ENCODE data around the gene COG4.

DNA sequence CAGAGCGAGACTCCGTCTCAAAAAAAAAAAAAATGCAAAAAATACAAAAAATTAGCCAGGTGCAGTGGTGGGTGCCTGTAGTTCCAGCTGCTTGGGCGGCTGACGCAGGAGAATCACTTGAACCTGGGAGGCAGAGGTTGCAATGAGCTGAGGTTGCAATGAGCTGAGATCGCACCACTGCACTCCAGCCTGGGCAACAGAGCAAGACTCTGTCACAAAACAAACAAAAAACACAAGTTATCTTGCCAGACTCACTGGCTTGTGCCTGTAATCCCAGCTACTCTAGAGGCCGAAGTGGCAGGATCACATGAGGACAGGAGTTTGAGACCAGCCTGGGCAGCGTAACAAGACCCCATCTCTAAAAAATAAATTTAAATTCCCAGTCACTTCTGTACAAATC, 81.0 kb downstream of the COG4 start:
- TF ChIP-seq, protein P1, sequence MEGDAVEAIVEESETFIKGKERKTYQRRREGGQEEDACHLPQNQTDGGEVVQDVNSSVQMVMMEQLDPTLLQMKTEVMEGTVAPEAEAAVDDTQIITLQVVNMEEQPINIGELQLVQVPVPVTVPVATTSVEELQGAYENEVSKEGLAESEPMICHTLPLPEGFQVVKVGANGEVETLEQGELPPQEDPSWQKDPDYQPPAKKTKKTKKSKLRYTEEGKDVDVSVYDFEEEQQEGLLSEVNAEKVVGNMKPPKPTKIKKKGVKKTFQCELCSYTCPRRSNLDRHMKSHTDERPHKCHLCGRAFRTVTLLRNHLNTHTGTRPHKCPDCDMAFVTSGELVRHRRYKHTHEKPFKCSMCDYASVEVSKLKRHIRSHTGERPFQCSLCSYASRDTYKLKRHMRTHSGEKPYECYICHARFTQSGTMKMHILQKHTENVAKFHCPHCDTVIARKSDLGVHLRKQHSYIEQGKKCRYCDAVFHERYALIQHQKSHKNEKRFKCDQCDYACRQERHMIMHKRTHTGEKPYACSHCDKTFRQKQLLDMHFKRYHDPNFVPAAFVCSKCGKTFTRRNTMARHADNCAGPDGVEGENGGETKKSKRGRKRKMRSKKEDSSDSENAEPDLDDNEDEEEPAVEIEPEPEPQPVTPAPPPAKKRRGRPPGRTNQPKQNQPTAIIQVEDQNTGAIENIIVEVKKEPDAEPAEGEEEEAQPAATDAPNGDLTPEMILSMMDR (IDR thresholded peaks at IDR 0.05), result no peak
- TF ChIP-seq, protein P2, sequence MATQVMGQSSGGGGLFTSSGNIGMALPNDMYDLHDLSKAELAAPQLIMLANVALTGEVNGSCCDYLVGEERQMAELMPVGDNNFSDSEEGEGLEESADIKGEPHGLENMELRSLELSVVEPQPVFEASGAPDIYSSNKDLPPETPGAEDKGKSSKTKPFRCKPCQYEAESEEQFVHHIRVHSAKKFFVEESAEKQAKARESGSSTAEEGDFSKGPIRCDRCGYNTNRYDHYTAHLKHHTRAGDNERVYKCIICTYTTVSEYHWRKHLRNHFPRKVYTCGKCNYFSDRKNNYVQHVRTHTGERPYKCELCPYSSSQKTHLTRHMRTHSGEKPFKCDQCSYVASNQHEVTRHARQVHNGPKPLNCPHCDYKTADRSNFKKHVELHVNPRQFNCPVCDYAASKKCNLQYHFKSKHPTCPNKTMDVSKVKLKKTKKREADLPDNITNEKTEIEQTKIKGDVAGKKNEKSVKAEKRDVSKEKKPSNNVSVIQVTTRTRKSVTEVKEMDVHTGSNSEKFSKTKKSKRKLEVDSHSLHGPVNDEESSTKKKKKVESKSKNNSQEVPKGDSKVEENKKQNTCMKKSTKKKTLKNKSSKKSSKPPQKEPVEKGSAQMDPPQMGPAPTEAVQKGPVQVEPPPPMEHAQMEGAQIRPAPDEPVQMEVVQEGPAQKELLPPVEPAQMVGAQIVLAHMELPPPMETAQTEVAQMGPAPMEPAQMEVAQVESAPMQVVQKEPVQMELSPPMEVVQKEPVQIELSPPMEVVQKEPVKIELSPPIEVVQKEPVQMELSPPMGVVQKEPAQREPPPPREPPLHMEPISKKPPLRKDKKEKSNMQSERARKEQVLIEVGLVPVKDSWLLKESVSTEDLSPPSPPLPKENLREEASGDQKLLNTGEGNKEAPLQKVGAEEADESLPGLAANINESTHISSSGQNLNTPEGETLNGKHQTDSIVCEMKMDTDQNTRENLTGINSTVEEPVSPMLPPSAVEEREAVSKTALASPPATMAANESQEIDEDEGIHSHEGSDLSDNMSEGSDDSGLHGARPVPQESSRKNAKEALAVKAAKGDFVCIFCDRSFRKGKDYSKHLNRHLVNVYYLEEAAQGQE (IDR thresholded peaks at IDR 0.05; ENCODE audit: insufficient read depth in 1 of 2, low read depth in 2 of 2, low read length in 1 of 2), result no peak
- no peak for TF ChIP-seq TCF7L2 (IDR thresholded peaks at IDR 0.05; ENCODE audit: low read depth, low read length)
